OCI-LY1 (cell line): ENCODE results near the gene DNAJC24.

ENCODE experiments used
- H2AFZ ChIP-seq: fragments of 200-600 bp; sonication (generic), shearing (Covaris generic); 2 replicates; pipeline ENCODE4 v1.6.0; 2014; ENCODE audit warnings: antibody characterized with exemption, mild to moderate bottlenecking, low read length
- H3F3A ChIP-seq: fragments of 200-600 bp; sonication (generic), shearing (Covaris generic); 2 replicates; pipeline ENCODE4 v1.6.0; 2014; ENCODE audit warnings: mild to moderate bottlenecking, antibody characterized with exemption, low read length, moderate library complexity; ENCODE audit not compliant: insufficient read depth
- H3K27ac ChIP-seq: fragments of 200-600 bp; sonication (generic); 2 replicates; pipeline ENCODE4 v1.5.1; 2014; ENCODE audit warnings: low read length, mixed run types, mild to moderate bottlenecking, low read depth; ENCODE audit not compliant: poor library complexity, severe bottlenecking
- H3K27me3 ChIP-seq: fragments of 200-600 bp; sonication (generic); 2 replicates; pipeline ENCODE4 v1.6.0; 2014; ENCODE audit warnings: antibody characterized with exemption, mild to moderate bottlenecking, low read length, moderate library complexity; ENCODE audit not compliant: insufficient read depth
- H3K36me3 ChIP-seq: fragments of 200-600 bp; sonication (generic); 2 replicates; pipeline ENCODE4 v1.6.1; 2014; ENCODE audit warnings: mild to moderate bottlenecking, antibody characterized with exemption, low read length, moderate library complexity, mixed read lengths; ENCODE audit not compliant: insufficient read depth
- H3K4me1 ChIP-seq: fragments of 200-600 bp; sonication (generic); 2 replicates; pipeline ENCODE4 v1.5.1; 2014; ENCODE audit warnings: mild to moderate bottlenecking, low read length, moderate library complexity; ENCODE audit not compliant: insufficient read depth, severe bottlenecking
- H3K4me2 ChIP-seq: fragments of 200-600 bp; sonication (generic), shearing (Covaris generic); 2 replicates; pipeline ENCODE4 v1.6.1; 2014; ENCODE audit warnings: low read length
- H3K4me3 ChIP-seq: fragments of 200-600 bp; sonication (generic); 2 replicates; pipeline ENCODE4 v1.5.1; 2014; ENCODE audit warnings: low read length, low read depth, mild to moderate bottlenecking, mixed read lengths; ENCODE audit not compliant: poor library complexity, severe bottlenecking
- H3K79me2 ChIP-seq: fragments of 200-600 bp; shearing (Covaris generic); 2 replicates; pipeline ENCODE4 v1.6.1; 2016; ENCODE audit warnings: mixed run types, low read length, mixed read lengths; ENCODE audit not compliant: insufficient read depth
- H3K9ac ChIP-seq: fragments of 200-600 bp; sonication (generic), shearing (Covaris generic); 2 replicates; pipeline ENCODE4 v1.6.1; 2014; ENCODE audit warnings: mild to moderate bottlenecking, low read length, mixed read lengths
- H3K9me2 ChIP-seq: fragments of 200-600 bp; sonication (generic), shearing (Covaris generic); 2 replicates; pipeline ENCODE4 v1.6.1; 2014; ENCODE audit warnings: low read depth, mild to moderate bottlenecking, low read length, mixed read lengths
- H3K9me3 ChIP-seq: fragments of 200-600 bp; shearing (Covaris generic); 2 replicates; pipeline ENCODE4 v1.6.1; 2014; ENCODE audit warnings: low read length, mixed read lengths
- H4K20me1 ChIP-seq: fragments of 200-600 bp; sonication (generic), shearing (Covaris generic); 2 replicates; pipeline ENCODE4 v1.6.0; 2016; ENCODE audit warnings: mild to moderate bottlenecking, low read length; ENCODE audit not compliant: insufficient read depth
- CTCF ChIP-seq: fragments of 200-600 bp; sonication (generic), shearing (Covaris generic); IDR thresholded peaks from 2 replicates; pipeline ENCODE4 v1.5.1; 2017; ENCODE audit warnings: mild to moderate bottlenecking, antibody characterized with exemption, low read length, moderate library complexity, mixed read lengths
- EZH2 ChIP-seq: fragments of 200-600 bp; sonication (generic), shearing (Covaris generic); IDR thresholded peaks from 2 replicates; pipeline ENCODE4 v1.8.0; 2017; ENCODE audit warnings: borderline replicate concordance, mixed run types, mild to moderate bottlenecking, antibody characterized with exemption, low read length, moderate library complexity, mixed read lengths

DNAJC24 gene

DNA sequence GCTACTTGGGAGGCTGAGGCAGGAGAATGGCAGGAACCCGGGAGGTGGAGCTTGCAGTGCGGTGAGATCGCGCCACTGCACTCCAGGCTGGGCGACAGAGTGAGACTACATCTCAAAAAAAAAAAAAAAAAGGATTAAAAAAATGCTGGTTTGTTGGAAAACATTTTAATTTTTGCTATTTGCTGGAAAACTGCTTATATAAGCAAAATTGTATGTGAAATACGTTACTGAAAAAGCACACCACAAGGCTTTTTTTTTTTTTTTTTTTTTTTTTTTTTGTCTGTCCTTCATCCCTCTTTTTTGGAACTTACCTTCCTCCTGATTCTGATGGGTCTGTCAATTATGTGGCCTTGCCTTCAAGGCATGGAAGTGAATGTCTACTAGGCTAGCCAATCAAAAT is 41.0 kb upstream of the DNAJC24 start:
- no peaks in the 10 kb centered on the region for H3K36me3 ChIP-seq
- H2AFZ ChIP-seq, result no peak overlapping the region
- no peaks in the 10 kb centered on the region for H3K9me2 ChIP-seq
- H4K20me1 ChIP-seq, result no peaks in the 10 kb centered on the region
- H3K27me3 ChIP-seq, result no peaks in the 10 kb centered on the region
- H3K4me3 ChIP-seq, result no peak overlapping the region
- H3F3A ChIP-seq, result no peaks in the 10 kb centered on the region
- TF ChIP-seq EZH2 (no peak), CTCF (no peak)
- H3K79me2 ChIP-seq, result no peaks in the 10 kb centered on the region
- no peak overlapping the region for H3K27ac ChIP-seq
- H3K9ac ChIP-seq, result no peak overlapping the region
- H3K9me3 ChIP-seq, result no peaks in the 10 kb centered on the region
- H3K4me2 ChIP-seq, result no peak overlapping the region
- H3K4me1 ChIP-seq, result no peaks in the 10 kb centered on the region

DNA sequence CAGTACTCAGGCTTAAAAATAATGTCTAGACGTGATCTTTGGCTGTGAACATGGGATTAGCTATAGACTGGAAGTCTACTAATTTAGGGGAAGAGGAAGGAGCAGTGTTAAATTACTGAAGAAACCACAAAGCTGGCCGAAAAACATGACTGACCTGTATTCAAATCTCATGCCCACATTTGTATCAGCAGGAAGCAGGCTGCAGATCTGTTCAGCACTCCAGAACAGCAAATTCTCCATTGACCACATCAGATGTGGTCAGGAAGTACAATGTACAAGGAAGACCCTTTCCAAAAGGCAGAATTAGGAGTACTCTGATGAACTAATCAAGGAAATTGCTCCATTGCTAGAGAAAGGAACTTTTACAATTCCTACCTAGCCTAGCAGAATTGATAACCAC is 31.9 kb upstream of the DNAJC24 start:
- no peak overlapping the region for H3K9ac ChIP-seq
- H3K4me3 ChIP-seq, result no peak overlapping the region
- no peak overlapping the region for H2AFZ ChIP-seq
- H3K36me3 ChIP-seq, result no peaks in the 10 kb centered on the region
- no peaks in the 10 kb centered on the region for H3K4me1 ChIP-seq
- H3F3A ChIP-seq, result no peaks in the 10 kb centered on the region
- no peaks in the 10 kb centered on the region for H3K79me2 ChIP-seq
- no peak overlapping the region for H3K27ac ChIP-seq
- H3K9me2 ChIP-seq, result no peaks in the 10 kb centered on the region
- H3K27me3 ChIP-seq, result no peaks in the 10 kb centered on the region
- H3K9me3 ChIP-seq, result no peaks in the 10 kb centered on the region
- no peaks in the 10 kb centered on the region for H4K20me1 ChIP-seq
- TF ChIP-seq EZH2 (no peak), CTCF (no peak)
- no peak overlapping the region for H3K4me2 ChIP-seq

DNA sequence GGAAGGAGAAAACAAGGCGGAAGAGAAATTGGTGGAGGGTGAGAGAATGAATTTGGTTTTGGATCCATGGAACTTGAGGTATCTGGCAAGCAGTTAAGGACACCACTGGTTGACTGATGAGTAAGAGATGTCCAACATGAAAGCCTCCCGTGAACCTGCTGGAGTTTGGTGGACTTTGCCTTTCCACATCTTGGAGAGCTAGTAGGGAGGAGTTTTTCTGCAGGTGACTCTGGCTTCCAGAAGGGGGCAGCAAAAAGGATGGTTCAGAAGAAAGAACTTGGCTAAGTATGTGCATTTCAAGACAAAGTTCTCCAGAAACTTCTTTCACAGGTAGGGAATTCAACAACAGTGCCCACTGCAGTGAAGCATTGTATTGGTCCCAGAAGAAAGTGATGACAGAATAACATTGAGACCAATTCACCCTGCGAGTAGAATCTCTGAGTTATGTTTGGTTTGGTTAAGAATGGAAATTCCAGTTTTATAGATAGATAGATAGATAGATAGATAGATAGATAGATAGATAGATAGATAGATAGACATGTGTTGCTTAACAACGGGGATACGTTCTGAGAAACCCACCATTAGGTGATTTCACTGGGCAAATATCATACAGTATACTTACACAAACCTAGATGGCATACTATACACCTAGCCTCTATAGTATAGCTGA is 28.6 kb upstream of the DNAJC24 start:
- H3K9me2 ChIP-seq, result no peaks in the 10 kb centered on the region
- no peak overlapping the region for H3K4me2 ChIP-seq
- no peaks in the 10 kb centered on the region for H3K9me3 ChIP-seq
- no peaks in the 10 kb centered on the region for H3F3A ChIP-seq
- H4K20me1 ChIP-seq, result no peaks in the 10 kb centered on the region
- H3K9ac ChIP-seq, result no peak overlapping the region
- no peak overlapping the region for H3K27ac ChIP-seq
- no peaks in the 10 kb centered on the region for H3K79me2 ChIP-seq
- H2AFZ ChIP-seq, result no peak overlapping the region
- H3K4me3 ChIP-seq, result no peak overlapping the region
- no peaks in the 10 kb centered on the region for H3K27me3 ChIP-seq
- H3K4me1 ChIP-seq, result no peaks in the 10 kb centered on the region
- TF ChIP-seq EZH2 (no peak), CTCF (peak; percentile 63)
- H3K36me3 ChIP-seq, result no peaks in the 10 kb centered on the region
